HFFc6 (cell line): ENCODE measurements around the gene MNX1. TPM values are rescaled to one million over a fixed set of nuclear protein-coding genes. Genes with fewer than 3 reads are reported as not detected.

Experiments used
- DNase-seq: peaks from one replicate; pipeline ENCODE4 v3.0.0-alpha.2; 2018
- H3K27ac Mint-ChIP-seq: 2 replicates; pipeline ENCODE4 v1.8.0; 2020; ENCODE audit warnings: mild to moderate bottlenecking, mixed read lengths
- H3K27me3 Mint-ChIP-seq: 2 replicates; pipeline ENCODE4 v1.8.0; 2021; ENCODE audit warnings: mild to moderate bottlenecking, moderate library complexity, mixed read lengths; ENCODE audit not compliant: insufficient read depth
- H3K36me3 Mint-ChIP-seq: 2 replicates; pipeline ENCODE4 v1.8.0; 2021; ENCODE audit warnings: low read depth, mixed read lengths
- H3K4me1 Mint-ChIP-seq: 2 replicates; pipeline ENCODE4 v1.8.0; 2020; ENCODE audit warnings: low read depth, mixed read lengths
- H3K4me3 Mint-ChIP-seq: 2 replicates; pipeline ENCODE4 v1.8.0; 2020; ENCODE audit warnings: mild to moderate bottlenecking, moderate library complexity, mixed read lengths
- H3K9me3 Mint-ChIP-seq: 2 replicates; pipeline ENCODE4 v1.8.0; 2020; ENCODE audit warnings: mild to moderate bottlenecking, mixed read lengths
- long read RNA-seq: library from polyadenylated mRNA; unstranded; transcript quantifications from one replicate; pipeline ENCODE4 v2.0.0, GENCODE V29; 2019
- total RNA-seq, 6 experiments: library from RNA; stranded (reverse); fragmentation: NEBNext Ultra II Directional; extraction: Animal tissue kit (Norgen Biotek cat#: 25700); gene quantifications; 2 replicates in 1 of 6; 3 replicates in 5 of 6; pipeline ENCODE4 v1.2.3, GENCODE V29; 2021
- TF ChIP-seq, protein P1 (sequence below): fragments of 200-600 bp; sonication (generic); IDR thresholded peaks from 2 replicates; pipeline ENCODE4 v1.5.0; 2021; ENCODE audit warnings: antibody characterized with exemption, mild to moderate bottlenecking

Gene MNX1
- not detected for total RNA-seq
- long read RNA-seq = 0 reads

DNA sequence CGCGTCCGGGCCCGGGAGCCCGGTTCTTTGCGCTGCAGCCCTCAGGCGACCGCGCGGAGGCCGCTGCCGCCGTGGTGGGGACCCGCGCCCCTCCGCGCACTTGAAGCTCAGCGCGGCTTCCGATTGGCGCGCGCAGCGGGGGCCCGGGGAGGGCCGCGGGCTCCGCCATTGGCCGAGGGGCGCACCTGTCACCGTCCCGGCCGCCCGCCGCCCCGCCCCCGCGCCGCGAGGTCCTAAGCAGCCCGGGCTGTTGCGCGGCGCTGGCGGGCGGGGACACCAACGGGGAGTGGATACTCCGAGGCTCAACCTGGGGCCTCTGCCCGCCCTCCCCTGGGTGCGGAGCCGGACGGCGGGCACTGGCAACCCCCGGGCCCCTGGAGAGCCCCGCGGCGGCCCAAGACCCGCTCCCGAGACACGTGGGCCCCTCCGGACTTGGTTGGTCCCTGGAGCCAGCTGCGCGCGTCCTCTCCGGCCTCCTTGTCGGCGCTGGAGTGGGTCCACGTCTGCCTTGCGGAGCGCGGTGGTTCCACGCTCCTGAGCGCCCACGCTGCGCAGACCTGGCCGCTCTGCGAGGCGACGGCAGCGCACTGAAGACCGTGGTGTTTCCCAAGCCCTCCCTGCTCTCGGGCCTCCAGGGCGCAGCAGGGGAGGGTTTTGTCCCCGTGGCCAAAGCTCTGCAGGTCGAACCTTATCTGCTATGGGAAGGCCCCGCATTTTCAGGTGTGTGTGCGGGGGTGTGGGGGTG, at the start of gene MNX1:
MNX1 (minus strand) TSS at position 76 of the 745 bp plus-strand sequence. CDS start 313 bp downstream, outside the sequence.
- TF ChIP-seq, protein P1, sequence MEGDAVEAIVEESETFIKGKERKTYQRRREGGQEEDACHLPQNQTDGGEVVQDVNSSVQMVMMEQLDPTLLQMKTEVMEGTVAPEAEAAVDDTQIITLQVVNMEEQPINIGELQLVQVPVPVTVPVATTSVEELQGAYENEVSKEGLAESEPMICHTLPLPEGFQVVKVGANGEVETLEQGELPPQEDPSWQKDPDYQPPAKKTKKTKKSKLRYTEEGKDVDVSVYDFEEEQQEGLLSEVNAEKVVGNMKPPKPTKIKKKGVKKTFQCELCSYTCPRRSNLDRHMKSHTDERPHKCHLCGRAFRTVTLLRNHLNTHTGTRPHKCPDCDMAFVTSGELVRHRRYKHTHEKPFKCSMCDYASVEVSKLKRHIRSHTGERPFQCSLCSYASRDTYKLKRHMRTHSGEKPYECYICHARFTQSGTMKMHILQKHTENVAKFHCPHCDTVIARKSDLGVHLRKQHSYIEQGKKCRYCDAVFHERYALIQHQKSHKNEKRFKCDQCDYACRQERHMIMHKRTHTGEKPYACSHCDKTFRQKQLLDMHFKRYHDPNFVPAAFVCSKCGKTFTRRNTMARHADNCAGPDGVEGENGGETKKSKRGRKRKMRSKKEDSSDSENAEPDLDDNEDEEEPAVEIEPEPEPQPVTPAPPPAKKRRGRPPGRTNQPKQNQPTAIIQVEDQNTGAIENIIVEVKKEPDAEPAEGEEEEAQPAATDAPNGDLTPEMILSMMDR = no peak
- H3K27ac Mint-ChIP-seq = no peak within 1 kb of the TSS
- peaks cover 62% of the 10 kb centered on the region for H3K27me3 Mint-ChIP-seq
- H3K36me3 Mint-ChIP-seq = no peaks in the 10 kb centered on the region
- H3K4me1 Mint-ChIP-seq = no peaks in the 10 kb centered on the region
- DNase-seq = no peak
- no peaks in the 10 kb centered on the region for H3K9me3 Mint-ChIP-seq
- H3K4me3 Mint-ChIP-seq = no peak within 1 kb of the TSS

DNA sequence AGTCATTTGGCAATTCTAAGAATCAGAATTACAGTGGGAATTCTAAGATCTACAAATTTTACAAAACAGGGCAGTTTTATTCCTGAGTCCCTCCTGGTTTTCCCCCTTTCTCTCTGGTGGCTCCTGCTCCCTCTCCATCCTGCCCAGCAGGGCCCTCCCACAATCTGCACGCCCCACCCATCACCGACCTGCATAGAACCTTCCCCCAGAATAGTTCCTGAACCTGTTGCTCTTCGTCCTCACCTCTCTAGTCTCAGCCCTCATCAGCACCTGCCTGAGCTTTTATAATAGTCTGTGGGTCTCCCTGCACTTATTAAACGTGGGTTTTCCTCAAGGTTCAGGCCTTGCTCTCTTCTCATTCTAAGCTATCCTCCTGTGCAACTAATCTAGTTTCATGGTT, 49.1 kb upstream of the MNX1 start:
- Mint-ChIP-seq H3K4me3 (no peak overlapping the region), H3K27ac (no peak overlapping the region), H3K36me3 (no peaks in the 10 kb centered on the region), H3K27me3 (peaks cover 20% of the 10 kb centered on the region), H3K4me1 (no peaks in the 10 kb centered on the region), H3K9me3 (peaks cover 5% of the 10 kb centered on the region)
- no peak for DNase-seq
- TF ChIP-seq, protein P1 = no peak

DNA sequence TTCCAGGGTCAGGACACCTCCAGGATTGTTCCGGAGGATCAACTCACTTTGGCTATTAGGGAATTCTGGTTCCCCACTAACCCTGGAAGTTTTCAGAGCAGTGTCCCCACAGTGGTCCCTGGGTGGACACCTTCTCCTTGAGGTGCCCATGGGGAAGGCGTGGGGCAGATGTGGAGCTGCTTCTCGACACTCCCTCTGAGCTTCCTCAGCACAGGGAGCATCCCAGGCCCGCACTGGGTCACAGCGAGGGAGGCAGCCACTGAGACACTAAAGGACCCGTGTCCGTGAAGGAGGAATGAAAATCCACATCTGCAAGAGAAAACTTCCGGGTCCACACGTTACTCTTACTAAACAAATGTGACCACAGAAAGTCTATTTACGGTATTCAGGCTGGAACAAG, 48.2 kb upstream of the MNX1 start:
- H3K4me3 Mint-ChIP-seq = no peak overlapping the region
- H3K4me1 Mint-ChIP-seq = no peaks in the 10 kb centered on the region
- TF ChIP-seq, protein P1 = no peak
- no peaks in the 10 kb centered on the region for H3K36me3 Mint-ChIP-seq
- H3K27me3 Mint-ChIP-seq = peaks cover 23% of the 10 kb centered on the region
- H3K27ac Mint-ChIP-seq = no peak overlapping the region
- peaks cover 6% of the 10 kb centered on the region for H3K9me3 Mint-ChIP-seq
- DNase-seq = no peak

DNA sequence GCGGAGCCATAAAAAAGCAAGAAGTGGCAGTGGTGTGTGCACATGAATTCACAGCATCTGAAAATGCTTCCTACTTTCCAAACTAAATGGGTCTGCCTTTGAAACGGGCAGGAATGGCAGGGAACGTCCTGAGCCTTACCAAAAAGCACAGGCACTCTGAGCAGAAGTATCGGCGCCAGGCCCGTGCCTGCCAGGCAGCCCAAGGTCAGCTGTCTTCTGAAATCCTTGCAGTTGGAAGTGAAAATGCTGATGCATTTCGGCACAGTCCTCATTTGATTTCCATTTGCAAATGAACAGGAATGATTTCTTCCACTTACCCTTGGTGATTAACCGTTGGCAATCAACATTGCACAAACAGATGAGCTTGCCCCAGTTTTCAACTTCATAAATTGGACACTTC, 47.6 kb upstream of the MNX1 start:
- no peak overlapping the region for H3K4me3 Mint-ChIP-seq
- TF ChIP-seq, protein P1 = no peak
- peaks cover 12% of the 10 kb centered on the region for H3K9me3 Mint-ChIP-seq

DNA sequence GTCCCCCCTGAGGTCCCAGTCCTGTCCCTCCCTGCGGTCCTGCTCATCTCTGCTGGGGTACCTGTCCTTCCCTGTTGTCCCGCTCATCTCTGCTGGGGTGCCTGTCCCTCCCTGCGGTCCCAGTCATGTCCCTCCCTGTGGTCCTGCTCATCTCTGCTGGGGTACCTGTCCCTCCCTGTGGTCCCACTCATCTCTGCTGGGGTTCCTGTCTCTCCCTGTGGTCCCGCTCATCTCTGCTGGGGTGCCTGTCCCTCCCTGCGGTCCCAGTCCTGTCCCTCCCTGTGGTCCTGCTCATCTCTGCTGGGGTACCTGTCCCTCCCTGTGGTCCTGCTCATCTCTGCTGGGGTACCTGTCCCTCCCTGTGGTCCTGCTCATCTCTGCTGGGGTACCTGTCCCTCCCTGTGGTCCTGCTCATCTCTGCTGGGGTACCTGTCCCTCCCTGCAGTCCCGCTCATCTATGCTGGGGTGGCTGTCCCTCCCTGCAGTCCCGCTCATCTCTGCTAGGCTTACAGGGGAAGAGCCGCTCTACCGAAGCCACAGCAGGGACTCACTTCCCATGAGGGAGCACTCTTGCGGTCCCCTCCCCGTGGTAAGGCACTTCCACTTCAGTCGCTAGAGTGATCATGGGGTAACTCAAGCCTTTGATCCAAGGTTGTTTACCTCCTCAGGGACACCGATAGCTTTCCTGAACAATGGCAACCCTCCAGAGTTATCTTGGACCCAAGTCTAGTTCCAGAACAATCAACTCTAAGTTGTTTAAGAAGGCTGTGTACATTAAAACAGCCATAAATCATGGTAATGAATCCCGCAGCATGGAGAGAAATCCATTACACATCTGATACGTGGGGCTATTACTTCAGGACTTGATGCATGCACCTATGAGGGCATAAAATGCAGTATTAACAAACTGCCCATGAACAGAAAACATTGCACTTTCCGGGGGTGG, 46.8 kb upstream of the MNX1 start:
- Mint-ChIP-seq H3K9me3 (peaks cover 14% of the 10 kb centered on the region), H3K4me1 (no peaks in the 10 kb centered on the region), H3K27me3 (peaks cover 28% of the 10 kb centered on the region), H3K27ac (no peak overlapping the region), H3K4me3 (no peak overlapping the region), H3K36me3 (no peaks in the 10 kb centered on the region)
- TF ChIP-seq, protein P1 = no peak
- no peak for DNase-seq

More for the DNA sequence above, 47.6 kb upstream of the MNX1 start:
- no peaks in the 10 kb centered on the region for H3K36me3 Mint-ChIP-seq
- H3K27me3 Mint-ChIP-seq = peaks cover 25% of the 10 kb centered on the region
- no peaks in the 10 kb centered on the region for H3K4me1 Mint-ChIP-seq
- no peak overlapping the region for H3K27ac Mint-ChIP-seq
- DNase-seq = no peak
